IPS-NIHi7 (cell line): ENCODE data around the gene BCAT1.

ENCODE experiments used
- DNase-seq: peaks from one replicate; pipeline ENCODE4 v3.0.0; 2012; ENCODE audit warnings: mixed read lengths; ENCODE audit errors: extremely low spot score

Gene BCAT1

DNA sequence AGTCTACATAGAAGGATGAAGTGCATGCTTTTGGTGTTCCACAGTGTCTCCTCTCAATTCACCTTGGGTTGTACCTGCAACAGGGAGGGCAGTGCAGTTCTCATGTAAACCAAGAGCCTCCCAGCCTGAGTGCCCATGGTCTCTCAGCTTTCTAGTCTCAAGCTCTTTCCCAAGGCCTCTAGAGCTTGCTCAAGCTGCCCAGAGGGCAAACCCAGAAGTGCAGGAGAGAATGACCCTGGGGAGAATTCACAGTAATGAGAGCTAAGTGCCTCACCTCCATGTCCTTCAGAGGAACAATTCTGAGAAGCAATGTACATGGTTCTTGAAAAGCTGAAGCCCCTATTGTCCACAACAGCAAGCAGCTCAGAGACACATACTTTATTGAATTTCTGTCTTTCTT lies 180.5 kb downstream of the BCAT1 start:
- no peak for DNase-seq

DNA sequence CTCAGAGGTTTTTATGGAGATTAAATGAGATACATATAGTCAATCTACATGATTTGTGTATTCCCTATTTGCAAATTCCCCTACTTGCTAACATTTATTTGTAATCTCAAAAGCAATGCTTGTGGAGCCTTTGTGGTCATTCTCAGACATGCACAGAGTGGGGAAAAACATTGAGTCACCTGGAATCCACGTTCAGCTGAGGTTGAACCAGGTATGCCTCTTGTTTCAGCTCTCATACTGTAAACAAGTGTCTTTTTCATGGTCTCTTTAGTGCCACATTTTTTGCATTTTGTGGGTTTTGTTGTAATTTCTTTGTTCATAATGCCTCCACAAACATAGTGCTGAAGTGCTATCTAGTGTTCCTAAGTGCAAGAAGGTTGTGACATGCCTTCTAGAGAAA lies 181.9 kb downstream of the BCAT1 start:
- no peak for DNase-seq

DNA sequence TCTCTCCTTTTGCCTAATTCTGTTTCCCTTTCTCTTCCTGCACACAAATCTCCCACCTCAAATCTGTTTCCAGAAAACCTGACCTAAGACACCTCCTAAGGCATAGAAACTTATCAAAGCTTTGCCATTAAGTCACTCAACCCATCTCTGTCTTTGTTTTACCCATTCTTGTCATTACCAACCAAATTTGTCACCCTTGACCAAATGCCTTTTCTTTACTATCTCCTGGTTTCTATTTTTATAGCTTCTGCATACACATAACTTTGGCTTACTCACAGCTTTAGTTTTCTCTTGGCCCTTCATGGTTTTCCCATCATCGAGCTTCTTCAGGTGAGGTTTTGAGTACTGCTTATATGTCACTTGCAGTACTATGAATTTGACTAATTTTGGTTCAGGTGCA lies 184.2 kb downstream of the BCAT1 start:
- DNase-seq: no peak

DNA sequence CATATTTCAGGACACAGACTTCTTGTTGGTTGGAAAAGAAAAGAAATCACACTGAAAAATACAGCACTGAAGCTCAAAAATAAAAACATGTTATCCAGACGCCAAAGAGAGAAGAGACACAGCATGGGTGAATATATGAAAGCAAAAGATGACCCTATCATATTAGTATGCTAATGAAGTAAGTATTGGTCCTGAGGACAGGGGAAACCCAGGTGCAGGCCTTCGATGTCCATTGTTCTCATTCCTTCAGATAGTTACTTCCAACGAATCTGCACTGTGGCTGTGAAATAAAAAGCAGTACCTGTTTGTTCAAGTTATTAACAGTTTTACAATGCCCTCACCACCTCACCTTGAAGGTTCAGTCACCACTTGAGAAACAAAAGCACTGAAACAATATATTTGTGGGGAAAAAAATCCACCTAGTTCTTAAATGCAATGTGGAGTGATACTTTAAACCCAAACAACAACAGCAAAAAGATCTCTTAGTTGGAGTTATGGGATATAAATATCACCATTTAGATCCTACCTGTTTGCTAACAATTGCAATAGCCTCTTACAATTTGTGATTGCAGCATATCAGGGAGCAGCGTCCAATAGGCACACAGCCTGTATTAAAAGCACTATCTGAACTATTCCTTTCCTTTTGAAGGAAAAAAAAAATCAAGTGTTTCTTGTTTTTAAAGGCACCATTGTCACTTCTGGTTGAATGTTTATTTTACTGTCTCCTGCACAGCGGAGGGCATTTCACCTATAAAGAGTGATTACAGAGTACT lies 188.1 kb downstream of the BCAT1 start:
- DNase-seq: no peak

DNA sequence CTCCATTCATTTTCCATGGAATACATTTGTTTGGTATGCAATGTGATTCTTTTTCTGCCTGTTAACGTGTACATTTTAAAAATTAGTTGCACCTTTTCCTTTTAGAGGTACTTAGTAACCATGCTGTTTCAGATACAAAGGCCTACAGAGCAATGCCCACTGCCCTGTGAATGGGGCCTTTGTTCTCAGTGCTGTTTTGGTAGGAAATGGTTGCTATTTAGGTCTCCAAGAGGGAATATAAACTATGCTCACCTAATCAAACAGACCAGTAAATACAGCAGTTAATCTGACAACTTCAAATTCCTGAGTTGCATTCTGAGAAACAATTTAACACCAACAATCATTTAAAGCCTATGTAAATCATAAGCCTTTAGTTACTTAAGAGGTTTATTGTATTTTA lies 188.7 kb downstream of the BCAT1 start:
- no peak for DNase-seq
